GM19452 (cell line): ENCODE results near the gene PDK4.

Experiments
- ATAC-seq: cut with Tn5 transposase; IDR thresholded peaks from one replicate; pipeline ENCODE4 v1.9.1; 2021; ENCODE audit not compliant: unreplicated experiment

The PDK4 gene

GRCh38 chr7:95535662-95536061 is 60.7 kb downstream of the PDK4 start:
- ATAC-seq, result no peak

- no peak for ATAC-seq
Observed at GRCh38 chr7:95534796-95535195, 61.5 kb downstream of the PDK4 start.
